H1 (cell line): ENCODE measurements around the gene RBM19. TPM values are rescaled to one million over a fixed set of nuclear protein-coding genes. Genes with fewer than 3 reads are reported as not detected.

Experiments used
- CHD7 ChIP-seq: fragments of 300-600 bp; sonication (generic); IDR thresholded peaks from 2 replicates; pipeline ENCODE4 v1.7.1; 2012; ENCODE audit warnings: low read length, moderate library complexity, mild to moderate bottlenecking, inconsistent platforms; ENCODE audit not compliant: insufficient replicate concordance
- CTBP2 ChIP-seq: IDR thresholded peaks from 2 replicates; pipeline ENCODE4 v1.7.0; 2011; ENCODE audit warnings: borderline replicate concordance, mild to moderate bottlenecking, moderate library complexity, mixed read lengths, low read length; ENCODE audit not compliant: insufficient read depth, insufficient read length
- polyA plus RNA-seq, 7 experiments: library from polyadenylated mRNA; depleted of rRNA in 3 of 7; stranded (reverse) in 5 of 7; unstranded in 2 of 7; fragments of >200 nt in 5 of 7; fragments of 200-250 nt in 2 of 7; gene quantifications; 1 replicate in 5 of 7; 2 replicates in 1 of 7; 4 replicates in 1 of 7; pipeline versions ENCODE4 v1.2.1 to v1.2.3, GENCODE V29; 2011 to 2013; ENCODE audit warnings: missing spikeins in 2 of 7, mixed read lengths in 2 of 7
- total RNA-seq: library from RNA; stranded (reverse); fragmentation: NEBNext Ultra II Directional; extraction: Animal tissue kit (Norgen Biotek cat#: 25700); gene quantifications from 2 replicates; pipeline ENCODE4 v1.2.1, GENCODE V29; 2021

Gene RBM19
- total and polyA plus RNA-seq, 2 of the 8 experiments (the other 6 are each of a cell fraction or from before 2014, with no cell fraction given): 23.4 to 61.9 TPM

- TF ChIP-seq CHD7 (no peak), CTBP2 (no peak)
Observed at GRCh38 chr12:114003286-114003685, 37.2 kb upstream of the RBM19 start (continued).
